Natural killer cell treated with Interleukin-12 subunit alpha and Interleukin-12 subunit beta and Interleukin-15 and Interleukin-18, amount 100 ng/mL, for 72 hours (primary cell): Measurements from ENCODE around the gene KIRREL3. TPM values are rescaled to one million over a fixed set of nuclear protein-coding genes. Genes with fewer than 3 reads are reported as not detected.

Source experiments
- ATAC-seq, 2 donors: fragments of 150-1000 bp; cut with Tn5 transposase in 1 of 2; sonication (Bioruptor Pico), chemical (Tn5 transposase) in 1 of 2; 2 replicates each; pipeline ENCODE4 v1.10.0; 2021
- DNase-seq: peaks from one replicate; pipeline ENCODE4 v3.0.0; 2022; ENCODE audit warnings: low spot score
- H3K27ac Mint-ChIP-seq, 2 donors: 1 replicate in 1 of 2; 2 replicates in 1 of 2; pipeline ENCODE4 v1.8.0; 2022; ENCODE audit warnings: mixed read lengths in 2 of 2, mild to moderate bottlenecking in 1 of 2, moderate library complexity in 1 of 2
- H3K27me3 Mint-ChIP-seq, 2 donors: 1 replicate in 1 of 2; 2 replicates in 1 of 2; pipeline ENCODE4 v1.8.0; 2022; ENCODE audit warnings: mixed read lengths in 2 of 2
- H3K36me3 Mint-ChIP-seq: one replicate; pipeline ENCODE4 v1.8.0; 2022; ENCODE audit warnings: mixed read lengths
- H3K4me1 Mint-ChIP-seq, 2 donors: 1 replicate in 1 of 2; 2 replicates in 1 of 2; pipeline ENCODE4 v1.8.0; 2022; ENCODE audit warnings: low read depth in 2 of 2, mixed read lengths in 2 of 2, mild to moderate bottlenecking in 1 of 2
- H3K4me3 Mint-ChIP-seq: one replicate; pipeline ENCODE4 v1.8.0; 2022; ENCODE audit warnings: mixed read lengths
- H3K9me3 Mint-ChIP-seq: 2 replicates; pipeline ENCODE4 v1.8.0; 2022; ENCODE audit warnings: mixed read lengths
- total RNA-seq, 2 donors: library from RNA; stranded (reverse); gene quantifications; one replicate each; pipeline ENCODE4 v1.2.3, GENCODE V29; 2022

KIRREL3 gene
- total RNA-seq, 2 donors from 2014 or later, result not detected

DNA sequence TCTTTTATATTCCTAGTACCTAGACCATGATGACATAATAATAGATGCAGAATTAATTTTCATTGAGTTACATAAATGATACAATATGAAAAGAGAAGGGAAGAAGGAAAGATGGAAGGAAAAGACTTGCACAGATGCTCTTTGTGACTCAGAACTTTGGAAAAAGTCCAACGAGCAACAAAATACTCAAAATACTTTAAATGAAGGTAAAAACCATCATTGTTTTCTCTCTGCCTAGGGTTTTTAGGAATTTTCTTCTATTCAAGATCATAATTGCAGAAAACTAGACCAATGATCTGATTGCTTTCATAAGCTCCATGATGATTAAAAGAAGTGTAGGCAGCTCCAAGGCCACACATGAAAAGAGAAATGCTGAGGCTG lies 276.9 kb downstream of the KIRREL3 start:
- H3K27ac Mint-ChIP-seq, result no peak overlapping the region
- DNase-seq (no peak), ATAC-seq (no peak)
- H3K27me3 Mint-ChIP-seq, result peaks cover 2 to 21% of the 10 kb centered on the region in 2 donors
- H3K4me3 Mint-ChIP-seq, result no peak overlapping the region
- no peaks in the 10 kb centered on the region for H3K36me3 Mint-ChIP-seq
- no peaks in the 10 kb centered on the region for H3K4me1 Mint-ChIP-seq
- no peaks in the 10 kb centered on the region for H3K9me3 Mint-ChIP-seq

GRCh38 chr11:126722956-126723664 lies 277.5 kb downstream of the KIRREL3 start:
- Mint-ChIP-seq H3K4me1 (no peaks in the 10 kb centered on the region), H3K27me3 (peaks cover 2 to 21% of the 10 kb centered on the region in 2 donors), H3K4me3 (no peak overlapping the region), H3K9me3 (no peaks in the 10 kb centered on the region), H3K27ac (no peak overlapping the region), H3K36me3 (no peaks in the 10 kb centered on the region)
- DNase-seq (no peak), ATAC-seq (no peak)

GRCh38 chr11:126722006-126722736 lies 278.4 kb downstream of the KIRREL3 start:
- Mint-ChIP-seq H3K4me3 (no peak overlapping the region), H3K9me3 (no peaks in the 10 kb centered on the region), H3K4me1 (no peaks in the 10 kb centered on the region), H3K36me3 (no peaks in the 10 kb centered on the region), H3K27me3 (peaks cover 2 to 21% of the 10 kb centered on the region in 2 donors), H3K27ac (no peak overlapping the region)
- ATAC-seq (no peak), DNase-seq (no peak)

DNA sequence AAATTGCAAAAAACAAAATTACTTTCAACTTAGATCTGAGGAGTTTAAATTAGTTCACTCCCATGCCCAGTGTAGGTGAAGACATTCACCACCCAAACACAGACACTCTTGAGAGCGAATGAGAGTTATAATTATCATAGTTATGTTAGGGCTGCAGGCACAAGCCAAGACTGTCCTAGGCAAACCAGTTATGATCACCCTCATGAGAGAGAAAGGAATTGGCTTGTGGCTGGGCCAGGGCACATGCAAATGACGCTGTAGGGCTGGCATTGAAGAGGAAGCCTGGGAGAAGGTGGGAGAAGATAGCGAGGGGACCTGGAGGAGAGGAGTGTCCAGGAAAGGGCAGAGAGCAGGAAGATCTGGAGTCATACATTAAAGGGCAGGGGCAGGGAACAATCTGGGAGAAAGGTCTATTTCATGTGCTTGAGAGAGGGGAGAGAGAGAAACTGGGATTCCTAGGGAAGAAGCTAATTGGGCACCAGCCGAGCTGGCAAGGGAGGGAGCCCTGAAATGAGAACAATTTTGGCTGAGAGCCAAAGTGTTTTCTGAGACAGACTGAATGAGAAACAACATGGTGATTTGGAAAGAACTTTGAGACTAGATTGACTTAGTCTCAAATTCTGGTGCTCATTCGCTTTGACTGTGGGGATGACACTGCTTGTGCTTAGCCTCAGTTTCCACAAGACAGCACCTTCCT lies 279.9 kb downstream of the KIRREL3 start:
- Mint-ChIP-seq H3K36me3 (no peaks in the 10 kb centered on the region), H3K27me3 (peaks cover 2 to 23% of the 10 kb centered on the region in 2 donors), H3K4me1 (no peaks in the 10 kb centered on the region), H3K27ac (no peak overlapping the region), H3K9me3 (no peaks in the 10 kb centered on the region), H3K4me3 (no peak overlapping the region)
- ATAC-seq (no peak), DNase-seq (no peak)

- ATAC-seq (peak in 1 of 2 donors; percentile 20), DNase-seq (no peak)
- Mint-ChIP-seq H3K36me3 (no peaks in the 10 kb centered on the region), H3K9me3 (no peaks in the 10 kb centered on the region), H3K4me3 (no peak overlapping the region), H3K27ac (no peak overlapping the region), H3K4me1 (no peaks in the 10 kb centered on the region), H3K27me3 (peaks cover 7 to 30% of the 10 kb centered on the region in 2 donors)
These were observed 280.8 kb downstream of the KIRREL3 start for GRCh38 chr11:126719740-126720139.

DNA sequence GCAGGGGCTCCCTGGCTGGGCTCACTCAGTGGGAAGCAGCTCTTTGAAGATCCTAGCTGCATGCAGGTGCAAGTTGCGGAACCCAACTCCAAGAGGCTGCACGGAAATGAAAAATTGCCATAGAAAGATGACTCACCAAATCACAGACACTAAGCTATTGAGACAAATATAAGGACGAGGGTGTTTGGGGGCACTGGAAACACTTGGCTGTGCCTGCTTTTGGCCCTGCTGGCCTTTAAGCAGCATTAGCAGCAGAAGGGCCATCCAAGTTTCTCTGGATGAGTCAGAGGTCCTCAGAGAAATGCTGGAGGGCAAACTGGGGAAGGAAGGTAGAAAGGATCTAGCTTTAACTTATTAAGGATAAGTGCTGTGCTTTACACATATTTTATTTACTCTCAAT lies 282.3 kb downstream of the KIRREL3 start:
- Mint-ChIP-seq H3K36me3 (no peaks in the 10 kb centered on the region), H3K4me3 (no peak overlapping the region), H3K4me1 (no peaks in the 10 kb centered on the region), H3K27me3 (peaks cover 11 to 36% of the 10 kb centered on the region in 2 donors), H3K9me3 (no peaks in the 10 kb centered on the region), H3K27ac (no peak overlapping the region)
- no peak for ATAC-seq
- DNase-seq, result no peak

DNA sequence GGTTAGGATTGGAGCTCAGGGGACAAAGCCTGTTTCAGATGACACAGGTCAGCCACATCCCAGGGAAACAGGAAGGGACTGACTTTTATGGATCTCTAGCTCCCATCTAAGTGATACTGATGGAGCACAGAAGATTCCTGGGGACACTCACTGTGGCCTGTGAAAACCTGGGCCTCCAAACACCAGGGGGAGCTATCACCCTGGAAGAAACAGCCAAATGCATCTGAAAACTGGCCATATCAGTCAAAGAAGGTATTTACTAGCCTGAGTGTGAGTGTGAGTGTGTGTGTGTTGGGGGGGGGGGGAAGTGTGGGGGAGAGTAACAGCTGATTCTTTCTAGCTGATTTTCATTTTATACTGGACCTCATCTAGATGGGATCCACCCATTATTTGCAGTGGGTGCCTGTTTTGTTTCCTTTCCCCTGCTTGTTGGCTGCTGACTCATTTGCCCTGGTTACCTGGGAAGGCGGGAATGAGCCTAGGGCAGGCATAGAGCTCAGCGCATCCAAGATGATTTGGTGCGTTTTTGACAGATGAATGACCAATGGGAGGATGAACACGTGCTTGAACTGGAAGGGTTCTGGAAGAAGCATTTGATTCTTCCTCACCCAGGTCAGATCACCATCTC lies 284.0 kb downstream of the KIRREL3 start:
- H3K9me3 Mint-ChIP-seq, result no peaks in the 10 kb centered on the region
- no peaks in the 10 kb centered on the region for H3K4me1 Mint-ChIP-seq
- no peaks in the 10 kb centered on the region for H3K36me3 Mint-ChIP-seq
- no peak overlapping the region for H3K4me3 Mint-ChIP-seq
- ATAC-seq, result peak in 1 of 2 donors; percentile 56
- no peak overlapping the region for H3K27ac Mint-ChIP-seq
- DNase-seq, result no peak
- peaks cover 19 to 44% of the 10 kb centered on the region in 2 donors for H3K27me3 Mint-ChIP-seq

DNA sequence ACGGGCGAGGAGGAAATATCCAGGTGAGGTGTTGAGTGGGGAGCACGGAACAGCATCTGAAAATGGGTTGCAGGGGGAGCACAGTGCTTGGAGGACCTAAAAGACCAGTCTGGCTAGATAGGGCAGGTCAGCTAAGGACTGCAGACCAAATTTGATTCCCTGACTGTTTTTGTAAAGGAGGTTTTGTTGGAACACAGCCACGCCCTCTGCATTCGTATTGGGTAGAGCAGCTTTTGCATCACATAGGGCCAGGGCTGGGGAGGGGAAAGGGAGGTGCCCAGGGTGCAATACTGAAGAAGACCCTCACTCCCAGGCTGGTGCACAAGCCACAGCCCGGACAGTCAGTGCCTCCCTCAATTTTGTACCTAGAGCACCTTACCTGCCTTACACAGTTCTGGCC lies 286.8 kb downstream of the KIRREL3 start:
- no peak overlapping the region for H3K27ac Mint-ChIP-seq
- ATAC-seq, result no peak
- no peak overlapping the region for H3K4me3 Mint-ChIP-seq
- no peaks in the 10 kb centered on the region for H3K4me1 Mint-ChIP-seq
- H3K27me3 Mint-ChIP-seq, result peaks cover 26 to 37% of the 10 kb centered on the region in 2 donors
- H3K36me3 Mint-ChIP-seq, result no peaks in the 10 kb centered on the region
- DNase-seq, result no peak
- no peaks in the 10 kb centered on the region for H3K9me3 Mint-ChIP-seq

DNA sequence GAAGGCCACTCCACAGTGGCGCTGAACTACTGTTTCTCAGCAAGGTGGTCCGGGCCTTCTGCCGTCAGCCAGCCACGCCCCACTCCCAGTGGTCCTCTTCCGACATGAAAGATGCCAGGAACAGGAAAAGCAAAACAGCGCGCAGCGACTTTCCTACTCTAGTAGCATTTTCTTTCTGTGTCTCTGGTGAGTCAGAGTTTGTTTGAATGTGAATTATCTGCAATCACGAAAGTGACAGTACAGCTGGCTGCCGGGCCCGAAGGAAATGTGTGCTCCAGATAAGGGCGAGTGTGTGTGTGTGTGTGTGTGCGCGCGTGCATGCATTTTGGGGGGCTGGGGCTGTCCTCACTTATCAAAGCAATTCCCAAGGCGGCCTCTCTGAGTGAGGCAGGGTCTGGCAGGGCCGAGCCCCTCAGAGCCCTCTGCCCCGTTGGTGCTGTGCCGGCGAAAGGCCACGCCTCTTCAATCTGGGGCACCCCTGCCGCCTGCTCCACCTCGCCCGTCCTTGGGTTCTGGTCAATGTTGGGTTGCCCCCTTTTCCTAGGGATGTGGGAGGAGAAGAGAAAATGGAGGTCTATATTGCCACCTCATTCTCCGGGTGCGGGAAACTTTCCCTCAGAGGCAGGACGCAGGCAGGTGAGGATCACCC lies 288.5 kb downstream of the KIRREL3 start:
- DNase-seq (no peak), ATAC-seq (no peak)
- Mint-ChIP-seq H3K4me1 (no peaks in the 10 kb centered on the region), H3K27ac (no peak overlapping the region), H3K9me3 (no peaks in the 10 kb centered on the region), H3K36me3 (no peaks in the 10 kb centered on the region), H3K4me3 (no peak overlapping the region), H3K27me3 (peaks cover 32 to 53% of the 10 kb centered on the region in 2 donors)

- Mint-ChIP-seq H3K4me3 (no peak overlapping the region), H3K27ac (no peak overlapping the region), H3K27me3 (peaks cover 32 to 53% of the 10 kb centered on the region in 2 donors), H3K9me3 (no peaks in the 10 kb centered on the region), H3K4me1 (no peaks in the 10 kb centered on the region), H3K36me3 (no peaks in the 10 kb centered on the region)
- ATAC-seq (no peak), DNase-seq (no peak)
These were observed 289.7 kb downstream of the KIRREL3 start for GRCh38 chr11:126710804-126711399.

GRCh38 chr11:126707498-126707897 lies 293.1 kb downstream of the KIRREL3 start:
- Mint-ChIP-seq H3K9me3 (no peaks in the 10 kb centered on the region), H3K27me3 (peaks cover 21 to 30% of the 10 kb centered on the region in 2 donors), H3K4me1 (no peaks in the 10 kb centered on the region), H3K36me3 (no peaks in the 10 kb centered on the region), H3K4me3 (no peak overlapping the region), H3K27ac (no peak overlapping the region)
- DNase-seq, result no peak
- ATAC-seq, result no peak

DNA sequence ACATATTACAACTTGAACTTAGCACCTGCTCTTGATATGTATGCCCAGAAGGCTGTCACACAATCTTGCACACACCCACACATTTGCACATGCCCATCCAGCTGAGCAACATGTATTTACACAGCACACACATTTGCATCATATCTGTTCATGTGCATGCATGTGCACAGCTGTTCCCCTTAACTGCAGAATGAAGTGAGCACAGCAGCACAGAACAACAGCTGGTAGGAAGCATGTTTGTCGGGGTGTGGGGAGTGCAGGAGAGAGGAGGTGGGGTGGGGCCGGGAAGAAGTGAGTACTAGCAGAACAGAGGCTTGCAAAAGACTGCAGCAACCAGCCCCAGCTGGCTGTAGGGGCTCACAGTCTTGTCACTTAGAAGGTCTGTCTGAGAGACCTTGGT lies 296.5 kb downstream of the KIRREL3 start:
- Mint-ChIP-seq H3K27me3 (peaks cover 10 to 19% of the 10 kb centered on the region in 2 donors), H3K4me3 (no peak overlapping the region), H3K9me3 (no peaks in the 10 kb centered on the region), H3K27ac (no peak overlapping the region), H3K4me1 (no peaks in the 10 kb centered on the region), H3K36me3 (no peaks in the 10 kb centered on the region)
- DNase-seq, result no peak
- peak in 1 of 2 donors; percentile 16 for ATAC-seq

DNA sequence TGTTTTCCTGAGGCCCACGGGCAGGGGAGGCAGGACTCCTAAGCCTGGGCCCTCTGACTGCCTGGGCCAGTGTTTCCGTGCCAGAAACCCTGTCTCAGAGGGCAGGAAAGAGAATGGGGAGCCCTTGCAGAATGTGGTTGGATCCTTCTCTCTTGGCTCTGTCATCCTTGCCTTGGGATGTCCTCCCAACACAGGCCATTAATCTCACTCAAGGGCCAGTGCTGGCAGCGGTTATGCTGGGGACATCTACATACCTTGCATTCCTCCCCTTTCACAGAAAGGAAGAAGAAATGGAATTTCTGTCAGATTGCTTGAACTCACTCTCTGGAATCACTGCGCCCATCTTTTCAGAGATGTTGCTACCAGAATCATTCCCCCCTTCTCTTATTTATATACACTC lies 296.9 kb downstream of the KIRREL3 start:
- Mint-ChIP-seq H3K36me3 (no peaks in the 10 kb centered on the region), H3K9me3 (no peaks in the 10 kb centered on the region), H3K4me1 (no peaks in the 10 kb centered on the region), H3K4me3 (no peak overlapping the region), H3K27ac (no peak overlapping the region), H3K27me3 (peaks cover 7 to 16% of the 10 kb centered on the region in 2 donors)
- ATAC-seq (no peak), DNase-seq (no peak)
